Activated gamma-delta T cell (primary cell): Measurements from ENCODE around the gene DHPS.

Source experiments
- DNase-seq: peaks from one replicate; lab custom pipeline; 2025; lab: John Stamatoyannopoulos, UW

Gene DHPS

GRCh38 chr19:12675399-12675798, 6.3 kb downstream of the DHPS start:
- no peak for DNase-seq

- DNase-seq, result no peak
These were observed 8.9 kb downstream of the DHPS start for GRCh38 chr19:12672744-12673143.

- no peak for DNase-seq
These were observed 11.3 kb downstream of the DHPS start for GRCh38 chr19:12670159-12670928.

GRCh38 chr19:12669270-12670158, 12.2 kb downstream of the DHPS start:
- no peak for DNase-seq

GRCh38 chr19:12668932-12669269, 12.8 kb downstream of the DHPS start:
- peak; percentile 33 for DNase-seq

GRCh38 chr19:12668346-12668745, 13.3 kb downstream of the DHPS start:
- DNase-seq, result no peak

- DNase-seq, result no peak
These were observed 13.9 kb downstream of the DHPS start for GRCh38 chr19:12667731-12668302.

GRCh38 chr19:12666265-12667048, 15.2 kb downstream of the DHPS start, which contains the start of the genes MAN2B1 and WDR83:
TSS of gene MAN2B1 (minus strand) at chr19:12666742. CDS start at chr19:12666701, 41 bp downstream.
TSS of gene WDR83 (plus strand) at chr19:12666807. CDS start at chr19:12669791, 2,984 bp downstream.
- peak; percentile 77 for DNase-seq

- DNase-seq, result no peak
These were observed 15.9 kb downstream of the DHPS start for GRCh38 chr19:12665671-12666264.

- DNase-seq, result no peak
These were observed 16.5 kb downstream of the DHPS start for GRCh38 chr19:12665281-12665573.

- no peak for DNase-seq
These were observed 17.0 kb downstream of the DHPS start for GRCh38 chr19:12664406-12665280.

GRCh38 chr19:12660980-12661379, 20.7 kb downstream of the DHPS start:
- no peak for DNase-seq

- no peak for DNase-seq
These were observed 23.7 kb downstream of the DHPS start for GRCh38 chr19:12657966-12658365.

GRCh38 chr19:12656899-12657571, 24.6 kb downstream of the DHPS start:
- no peak for DNase-seq

- no peak for DNase-seq
These were observed 26.1 kb downstream of the DHPS start for GRCh38 chr19:12655546-12655945.

GRCh38 chr19:12652219-12652618, 29.5 kb downstream of the DHPS start:
- DNase-seq, result no peak

GRCh38 chr19:12649941-12650340, 31.7 kb downstream of the DHPS start:
- DNase-seq, result no peak

GRCh38 chr19:12648088-12648487, 33.6 kb downstream of the DHPS start:
- DNase-seq, result no peak

- DNase-seq, result no peak
These were observed 34.1 kb downstream of the DHPS start for GRCh38 chr19:12647490-12648071.

- DNase-seq, result no peak
These were observed 34.6 kb downstream of the DHPS start for GRCh38 chr19:12647047-12647446.
